H1 (cell line): Measurements from ENCODE around the gene VWA5B2. TPM values are rescaled to one million over a fixed set of nuclear protein-coding genes. Genes with fewer than 3 reads are reported as not detected.
A peak's percentile ranks its signal among the peaks of the same experiment; 100 is the strongest.

Source experiments
- CTCF ChIA-PET: fragments of 300-600 bp; sonication (Branson Sonifier 250); formaldehyde crosslinking; loops from one replicate; lab custom pipeline; 2021; ENCODE audit not compliant: partially characterized antibody; lab: Charles Lee
- POLR2A ChIA-PET: fragments of 300-600 bp; sonication (Branson Sonifier 250); formaldehyde crosslinking; loops from one replicate; lab custom pipeline; 2021; ENCODE audit warnings: inconsistent platforms; ENCODE audit not compliant: partially characterized antibody; lab: Charles Lee
- DNase-seq, 2 experiments: peaks; one replicate each; pipeline versions ENCODE4 v3.0.0 to v3.0.0-alpha.2; 2010 to 2022; ENCODE audit warnings: low spot score in 2 of 2, low read depth in 1 of 2, mixed read lengths in 1 of 2
- FAIRE-seq: peaks from 2 replicates; lab custom pipeline; 2011; peaks lifted over from hg19 to GRCh38; lab: Jason Lieb, UNC
- H2AFZ ChIP-seq: 2 replicates; pipeline ENCODE4 v1.8.1; 2012; ENCODE audit warnings: low read length, inconsistent platforms
- H2AK5ac ChIP-seq: 2 replicates; pipeline ENCODE4 v1.6.1; 2013; ENCODE audit warnings: low read depth, low read length
- H2BK120ac ChIP-seq: replicated peaks from 2 replicates; pipeline ENCODE3; 2013; ENCODE audit warnings: low read depth, low read length, inconsistent platforms
- H2BK12ac ChIP-seq: 2 replicates; pipeline ENCODE4 v1.6.1; 2013; ENCODE audit warnings: low read depth, low read length
- H2BK15ac ChIP-seq: 2 replicates; pipeline ENCODE4 v1.6.1; 2013; ENCODE audit warnings: low read length
- H2BK20ac ChIP-seq: 2 replicates; pipeline ENCODE4 v1.6.1; 2013; ENCODE audit warnings: low read length
- H2BK5ac ChIP-seq: 2 replicates; pipeline ENCODE4 v1.6.1; 2013; ENCODE audit warnings: low read depth, low read length
- H3K14ac ChIP-seq: 2 replicates; pipeline ENCODE4 v1.6.1; 2013; ENCODE audit warnings: inconsistent platforms; ENCODE audit not compliant: insufficient read length
- H3K18ac ChIP-seq: 2 replicates; pipeline ENCODE4 v1.6.1; 2013; ENCODE audit warnings: low read length; ENCODE audit errors: extremely low read depth
- H3K23ac ChIP-seq: 2 replicates; pipeline ENCODE4 v1.6.1; 2013; ENCODE audit warnings: inconsistent platforms; ENCODE audit not compliant: insufficient read length
- H3K23me2 ChIP-seq: 2 replicates; pipeline ENCODE4 v1.6.1; 2013; ENCODE audit warnings: low read depth, low read length
- H3K27ac ChIP-seq: 2 replicates; pipeline ENCODE4 v1.6.1; 2011; ENCODE audit warnings: low read depth, low read length, inconsistent platforms
- H3K27me3 ChIP-seq, 4 experiments: replicated peaks in 1 of 4; 1 replicate in 1 of 4; 2 replicates in 3 of 4; pipeline versions ENCODE4 v1.6.1 to v1.8.1; 2011 to 2013; ENCODE audit warnings: low read length in 3 of 4, mild to moderate bottlenecking in 3 of 4, inconsistent platforms in 2 of 4, mixed read lengths in 2 of 4, moderate library complexity in 1 of 4; ENCODE audit not compliant: control insufficient read depth in 3 of 4, insufficient read depth in 3 of 4; ENCODE audit errors: extremely low read depth in 1 of 4
- H3K36me3 ChIP-seq, 4 experiments: 2 replicates each; pipeline versions ENCODE4 v1.6.1 to v1.8.1; 2011 to 2013; ENCODE audit warnings: mild to moderate bottlenecking in 4 of 4, low read length in 3 of 4, moderate library complexity in 2 of 4, control low read depth in 1 of 4, inconsistent platforms in 1 of 4; ENCODE audit not compliant: insufficient read depth in 4 of 4, control insufficient read depth in 2 of 4
- H3K4ac ChIP-seq: replicated peaks from 2 replicates; pipeline ENCODE3; 2013; ENCODE audit warnings: low read length, low read depth, mixed read lengths, inconsistent platforms; ENCODE audit not compliant: insufficient read length
- H3K4me1 ChIP-seq, 4 experiments: replicated peaks in 1 of 4; 1 replicate in 1 of 4; 2 replicates in 3 of 4; pipeline versions ENCODE4 v1.6.1 to v1.8.1; 2011 to 2013; ENCODE audit warnings: low read length in 3 of 4, inconsistent platforms in 2 of 4, mixed read lengths in 1 of 4; ENCODE audit not compliant: insufficient read depth in 4 of 4, control insufficient read depth in 3 of 4
- H3K4me2 ChIP-seq, 2 experiments: 2 replicates each; pipeline versions ENCODE4 v1.6.1 to v1.8.1; 2011 to 2013; ENCODE audit warnings: low read depth in 2 of 2, low read length in 2 of 2, control low read depth in 1 of 2, inconsistent platforms in 1 of 2, mild to moderate bottlenecking in 1 of 2; ENCODE audit not compliant: insufficient read depth in 1 of 2
- H3K4me3 ChIP-seq, 4 experiments: fragments of 200-600, 300-600 bp in 1 of 4; sonication (generic), shearing (Covaris generic), sonication (Bioruptor Twin) in 1 of 4; 2 replicates each; pipeline versions ENCODE4 v1.5.1 to v1.8.1; 2011 to 2016; ENCODE audit warnings: low read length in 4 of 4, low read depth in 3 of 4, control low read depth in 2 of 4, inconsistent platforms in 2 of 4, mild to moderate bottlenecking in 2 of 4, mixed read lengths in 1 of 4, moderate library complexity in 1 of 4; ENCODE audit not compliant: insufficient read depth in 2 of 4; ENCODE audit errors: extremely low read depth in 1 of 4
- H3K56ac ChIP-seq: replicated peaks from 2 replicates; pipeline ENCODE3; 2013; ENCODE audit warnings: low read depth, mild to moderate bottlenecking, mixed read lengths, low read length, inconsistent platforms; ENCODE audit not compliant: insufficient read length
- H3K79me1 ChIP-seq: 2 replicates; pipeline ENCODE4 v1.6.1; 2013; ENCODE audit warnings: low read depth, low read length, control low read depth
- H3K79me2 ChIP-seq, 2 experiments: 2 replicates each; pipeline versions ENCODE4 v1.6.1 to v1.8.1; 2012 to 2013; ENCODE audit warnings: low read length in 2 of 2, mild to moderate bottlenecking in 2 of 2, inconsistent platforms in 1 of 2; ENCODE audit not compliant: insufficient read depth in 2 of 2, control insufficient read depth in 1 of 2
- H3K9ac ChIP-seq, 4 experiments: replicated peaks in 1 of 4; 1 replicate in 1 of 4; 2 replicates in 3 of 4; pipeline versions ENCODE4 v1.6.1 to v1.8.1; 2011 to 2013; ENCODE audit warnings: low read depth in 3 of 4, low read length in 3 of 4, control low read depth in 2 of 4, mild to moderate bottlenecking in 2 of 4, moderate library complexity in 2 of 4, inconsistent platforms in 1 of 4; ENCODE audit errors: extremely low read depth in 1 of 4
- H3K9me3 ChIP-seq, 2 experiments: 2 replicates each; pipeline versions ENCODE4 v1.6.1 to v1.8.1; 2012 to 2013; ENCODE audit warnings: mild to moderate bottlenecking in 2 of 2, moderate library complexity in 2 of 2, control low read depth in 1 of 2, inconsistent platforms in 1 of 2, low read depth in 1 of 2, low read length in 1 of 2, mixed read lengths in 1 of 2; ENCODE audit not compliant: insufficient read depth in 2 of 2
- H4K20me1 ChIP-seq, 2 experiments: replicated peaks in 1 of 2; 2 replicates each; pipeline versions ENCODE3 to v1.8.1; 2011 to 2013; ENCODE audit warnings: inconsistent platforms in 2 of 2, low read length in 2 of 2, mild to moderate bottlenecking in 1 of 2; ENCODE audit not compliant: insufficient read depth in 2 of 2, control insufficient read depth in 1 of 2
- H4K5ac ChIP-seq: 2 replicates; pipeline ENCODE4 v1.6.1; 2013; ENCODE audit warnings: low read length, low read depth, mixed read lengths, inconsistent platforms; ENCODE audit not compliant: insufficient read length
- H4K8ac ChIP-seq: 2 replicates; pipeline ENCODE4 v1.8.0; 2013; ENCODE audit warnings: mild to moderate bottlenecking, moderate library complexity, low read length, inconsistent platforms; ENCODE audit not compliant: insufficient read depth; ENCODE audit errors: extremely low read depth
- H4K91ac ChIP-seq: replicated peaks from 2 replicates; pipeline ENCODE3; 2013; ENCODE audit warnings: low read length, mixed read lengths, inconsistent platforms; ENCODE audit not compliant: insufficient read length
- CBX5 ChIP-seq: fragments of 300-800, 300-1000 bp; sonication (generic); IDR thresholded peaks from 2 replicates; pipeline ENCODE4 v1.7.1; 2016; ENCODE audit warnings: antibody characterized with exemption, low read length, low read depth
- EGR1 ChIP-seq: IDR thresholded peaks from 2 replicates; pipeline ENCODE4 v1.6.1; 2011; ENCODE audit warnings: low read depth, low read length, borderline replicate concordance
- KDM4A ChIP-seq: IDR thresholded peaks from one replicate; pipeline ENCODE4 v1.7.1; 2012; ENCODE audit warnings: low read depth, mild to moderate bottlenecking, moderate library complexity, low read length, inconsistent platforms; ENCODE audit not compliant: severe bottlenecking
- WGBS, 2 experiments: shearing (Covaris generic) in 1 of 2; methylation state at CpG; one replicate each; pipeline versions ENCODE4 v1.1.6 to v1.1.7; 2013 to 2015; ENCODE audit warnings: low lambda C conversion rate in 2 of 2, mixed read lengths in 2 of 2, inconsistent platforms in 1 of 2, low coverage in 1 of 2, missing lambda C conversion rate in 1 of 2; ENCODE audit not compliant: insufficient replicate concordance in 2 of 2, insufficient coverage in 1 of 2, insufficient read length in 1 of 2; ENCODE audit errors: extremely low coverage in 1 of 2, missing lambda C conversion rate in 1 of 2; 5-methylcytosine and 5-hydroxymethylcytosine counted together
- polyA plus RNA-seq, 7 experiments: library from polyadenylated mRNA; depleted of rRNA in 3 of 7; stranded (reverse) in 5 of 7; unstranded in 2 of 7; fragments of >200 nt in 5 of 7; fragments of 200-250 nt in 2 of 7; gene quantifications; 1 replicate in 5 of 7; 2 replicates in 1 of 7; 4 replicates in 1 of 7; pipeline versions ENCODE4 v1.2.1 to v1.2.3, GENCODE V29; 2011 to 2013; ENCODE audit warnings: missing spikeins in 2 of 7, mixed read lengths in 2 of 7
- total RNA-seq: library from RNA; stranded (reverse); fragmentation: NEBNext Ultra II Directional; extraction: Animal tissue kit (Norgen Biotek cat#: 25700); gene quantifications from 2 replicates; pipeline ENCODE4 v1.2.1, GENCODE V29; 2021

VWA5B2 gene
- total and polyA plus RNA-seq, 2 of the 8 experiments (the other 6 are each of a cell fraction or from before 2014, with no cell fraction given) = 0.53 to 0.56 TPM

DNA sequence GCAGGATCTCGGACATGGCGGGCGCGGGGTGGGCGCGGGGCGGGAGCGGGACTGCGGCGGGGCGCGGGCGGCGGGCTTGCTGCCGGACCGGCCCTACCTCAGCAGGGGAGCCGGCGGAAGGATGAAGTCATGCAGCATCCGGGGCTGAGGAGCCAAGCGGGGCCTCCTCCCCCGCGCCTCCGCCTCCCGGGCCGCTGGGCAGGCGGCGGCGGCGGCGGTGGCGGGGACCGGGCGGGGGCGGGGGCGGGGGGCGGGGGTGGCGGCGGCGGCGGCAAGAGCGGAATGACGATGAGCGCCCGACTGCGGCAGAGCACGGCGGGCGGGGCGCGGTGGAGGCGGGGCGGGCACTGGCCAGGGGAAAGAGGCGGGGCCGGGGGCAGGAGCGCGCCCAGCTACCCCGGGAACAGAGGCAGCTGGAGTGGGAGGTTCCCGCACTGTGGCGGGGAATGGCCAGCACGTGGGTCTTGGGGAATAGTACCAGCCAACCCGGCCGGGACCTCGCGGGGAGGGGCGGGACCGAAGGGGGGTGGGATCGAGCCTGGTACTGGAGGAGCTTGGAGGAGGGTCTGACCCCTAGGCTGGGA lies 32.0 kb downstream of the VWA5B2 start, which contains the start of gene CAMK2N2:
Gene CAMK2N2, minus strand, starts transcription at position 284 of the 584 bp plus-strand sequence. Its CDS starts 268 bp downstream, at position 16.
- peak within 1 kb of the TSS; percentile 38; the same call in 1 of the 2 replicates for H4K8ac ChIP-seq
- peak; percentile 15; the same call in 1 of the 2 replicates for TF ChIP-seq EGR1
- no peak for TF ChIP-seq CBX5
- no peak for TF ChIP-seq KDM4A
- TF ChIP-seq, all 59 proteins: peak for 1
- no peak within 1 kb of the TSS for H2AK5ac ChIP-seq
- H3K4me3 ChIP-seq = peak within 1 kb of the TSS; percentile 36 to 84 (median 74)
- H2BK5ac ChIP-seq = peak within 1 kb of the TSS; percentile 52; the same call in 1 of the 2 replicates
- H3K23me2 ChIP-seq = peaks cover 22% of the 10 kb centered on the region
- H3K36me3 ChIP-seq = no peaks in the 10 kb centered on the region
- H4K20me1 ChIP-seq = peaks cover 13 to 19% of the 10 kb centered on the region in 2 experiments
- no peak within 1 kb of the TSS for H3K4ac ChIP-seq
- POLR2A ChIA-PET = interaction anchor here (0.6 to 3.1 kb wide), 8 partner anchors 12 to 127 kb away, joined by 3 to 9 read pairs (median 6); partner anchors contain the start of genes ABCF3, EEF1AKMT4, EIF2B5 and FAM131A
- no peak within 1 kb of the TSS for H3K14ac ChIP-seq
- peaks cover 7 to 50% (median 38%) of the 10 kb centered on the region in 4 experiments for H3K27me3 ChIP-seq
- FAIRE-seq (no peak), DNase-seq (peak in 1 of 2 experiments; percentile 88)
- H4K5ac ChIP-seq = no peak within 1 kb of the TSS
- H3K9ac ChIP-seq = peak within 1 kb of the TSS in 3 of 4 experiments; percentile 45 to 62 (median 55); a peak in 4 of 7 replicates
- H3K27ac ChIP-seq = no peak within 1 kb of the TSS
- no peak within 1 kb of the TSS for H3K23ac ChIP-seq
- H2BK120ac ChIP-seq = no peak within 1 kb of the TSS
- 0% methylated on average over 5 of the region's 67 CpGs; no CpG with 5 or more reads in 1 of the 2 experiments for WGBS, 2 experiments
- CTCF ChIA-PET = interaction anchor here (1.0 to 14.0 kb wide), 8 partner anchors 11 to 39 kb away, joined by 3 to 136 read pairs (median 6); partner anchors contain the start of genes EEF1AKMT4 and VWA5B2
- H2BK12ac ChIP-seq = peak within 1 kb of the TSS; percentile 39; the same call in 1 of the 2 replicates
- H2BK15ac ChIP-seq = 0 out of 2 replicates have a peak within 1 kb of the TSS, but pooled peaks have one; percentile 72
- H3K79me1 ChIP-seq = no peaks in the 10 kb centered on the region
- H2AFZ ChIP-seq = peak within 1 kb of the TSS; percentile 95
- no peak within 1 kb of the TSS for H2BK20ac ChIP-seq
- H3K4me1 ChIP-seq = peaks cover 0 to 17% (median 8%) of the 10 kb centered on the region in 4 experiments; a peak in 4 of 7 replicates
- peak within 1 kb of the TSS; percentile 60 for H3K18ac ChIP-seq
- no peaks in the 10 kb centered on the region for H3K79me2 ChIP-seq
- no peak within 1 kb of the TSS for H3K56ac ChIP-seq
- H3K9me3 ChIP-seq = no peaks in the 10 kb centered on the region
- H4K91ac ChIP-seq = peak within 1 kb of the TSS; percentile 66
- H3K4me2 ChIP-seq = peak within 1 kb of the TSS; percentile 89 to 100
